Breast epithelium (tissue), 3 donors: ENCODE results near the gene SLIT1.

Source experiments
- CTCF ChIP-seq, 3 donors: fragments of 450-650 bp; IDR thresholded peaks; one replicate each; pipeline ENCODE4 v1.5.1; 2016 to 2017; ENCODE audit warnings: antibody characterized with exemption in 3 of 3, mild to moderate bottlenecking in 3 of 3, moderate library complexity in 3 of 3
- POLR2A ChIP-seq: fragments of 450-650 bp; IDR thresholded peaks from one replicate; pipeline ENCODE4 v1.6.1; 2016; ENCODE audit warnings: antibody characterized with exemption, mild to moderate bottlenecking, moderate library complexity

GRCh38 chr10:96968682-96969423, 216.9 kb downstream of the SLIT1 start:
- TF ChIP-seq CTCF (IDR thresholded peaks at IDR 0.05) (no peak), POLR2A (no peak)
